Neural cell (in vitro differentiated cells): ENCODE measurements around the gene PEG3. TPM values are rescaled to one million over a fixed set of nuclear protein-coding genes. Genes with fewer than 3 reads are reported as not detected.

ENCODE experiments used
- H2AFZ ChIP-seq: fragments of 200-600, 300-800 bp; sonication (generic), shearing (Covaris generic); 2 replicates; pipeline ENCODE4 v1.6.0; 2014; ENCODE audit warnings: low read depth, mild to moderate bottlenecking, antibody characterized with exemption, low read length, moderate library complexity
- H3F3A ChIP-seq: fragments of 200-600 bp; shearing (Covaris generic); 2 replicates; pipeline ENCODE4 v1.6.1; 2016; ENCODE audit warnings: mild to moderate bottlenecking, moderate library complexity, mixed read lengths, antibody characterized with exemption, low read length; ENCODE audit not compliant: insufficient read depth, poor library complexity, severe bottlenecking
- H3K27ac ChIP-seq: fragments of 200-600, 300-800 bp; sonication (generic), shearing (Covaris generic); 2 replicates; pipeline ENCODE4 v1.5.1; 2014; ENCODE audit warnings: mild to moderate bottlenecking, low read length, moderate library complexity
- H3K27me3 ChIP-seq: fragments of 300-800, 200-600 bp; sonication (generic), shearing (Covaris generic); 2 replicates; pipeline ENCODE4 v1.6.0; 2014; ENCODE audit warnings: mild to moderate bottlenecking, low read depth, low read length, moderate library complexity; ENCODE audit not compliant: insufficient read depth
- H3K36me3 ChIP-seq: fragments of 300-800, 200-600 bp; sonication (generic), shearing (Covaris generic); 2 replicates; pipeline ENCODE4 v1.5.1; 2014; ENCODE audit warnings: mild to moderate bottlenecking, antibody characterized with exemption, low read length, moderate library complexity; ENCODE audit not compliant: insufficient read depth
- H3K4me2 ChIP-seq: fragments of 300-800, 200-600 bp; sonication (generic), shearing (Covaris generic); 2 replicates; pipeline ENCODE4 v1.6.0; 2014; ENCODE audit warnings: mild to moderate bottlenecking, low read length
- H3K4me3 ChIP-seq: fragments of 300-800, 200-600 bp; sonication (generic), shearing (Covaris generic); 2 replicates; pipeline ENCODE4 v1.5.1; 2014; ENCODE audit warnings: mild to moderate bottlenecking, low read length, moderate library complexity
- H3K79me2 ChIP-seq: fragments of 200-600 bp; shearing (Covaris generic); replicated peaks from 2 replicates; pipeline ENCODE4 v1.6.0; 2014; ENCODE audit warnings: mild to moderate bottlenecking, low read length, moderate library complexity; ENCODE audit not compliant: insufficient read depth
- H3K9ac ChIP-seq: fragments of 300-800, 200-600 bp; sonication (generic), shearing (Covaris generic); 2 replicates; pipeline ENCODE4 v1.6.1; 2016; ENCODE audit warnings: mild to moderate bottlenecking, low read length, mixed read lengths
- H3K9me2 ChIP-seq: fragments of 200-600 bp; shearing (Covaris generic); 2 replicates; pipeline ENCODE4 v1.6.1; 2016; ENCODE audit warnings: mild to moderate bottlenecking, low read length, mixed read lengths; ENCODE audit not compliant: insufficient read depth
- H3K9me3 ChIP-seq: fragments of 200-600, 300-800 bp; sonication (generic), shearing (Covaris generic); 2 replicates; pipeline ENCODE4 v1.6.1; 2016; ENCODE audit warnings: mild to moderate bottlenecking, mixed run types, low read length, moderate library complexity, mixed read lengths
- H4K20me1 ChIP-seq: fragments of 200-600 bp; shearing (Covaris generic); 2 replicates; pipeline ENCODE4 v1.6.1; 2016; ENCODE audit warnings: mild to moderate bottlenecking, mixed run types; ENCODE audit not compliant: insufficient read depth
- EP300 ChIP-seq: fragments of 450-650 bp; conservative IDR thresholded peaks from 2 replicates; pipeline ENCODE4 v1.6.1; 2014; ENCODE audit warnings: antibody characterized with exemption, mild to moderate bottlenecking, moderate library complexity; ENCODE audit not compliant: poor library complexity, severe bottlenecking
- EZH2 ChIP-seq: fragments of 200-600, 300-800 bp; shearing (Covaris generic), sonication (generic); IDR thresholded peaks from 2 replicates; pipeline ENCODE4 v1.6.1; 2014; ENCODE audit warnings: antibody characterized with exemption, low read length, borderline replicate concordance, mild to moderate bottlenecking; ENCODE audit not compliant: insufficient read depth, poor library complexity, severe bottlenecking
- MXI1 ChIP-seq: fragments of 450-650 bp; conservative IDR thresholded peaks from 2 replicates; pipeline ENCODE4 v1.6.1; 2014; ENCODE audit warnings: antibody characterized with exemption, mild to moderate bottlenecking; ENCODE audit not compliant: poor library complexity, severe bottlenecking
- POLR2AphosphoS5 ChIP-seq: IDR thresholded peaks from 2 replicates; pipeline ENCODE4 v1.6.1; 2012
- RAD21 ChIP-seq: fragments of 450-650 bp; conservative IDR thresholded peaks from 2 replicates; pipeline ENCODE4 v1.6.1; 2014; ENCODE audit warnings: antibody characterized with exemption, mild to moderate bottlenecking, moderate library complexity
- SMC3 ChIP-seq: fragments of 450-650 bp; conservative IDR thresholded peaks from 2 replicates; pipeline ENCODE4 v1.6.1; 2014; ENCODE audit warnings: antibody characterized with exemption, mild to moderate bottlenecking, moderate library complexity; ENCODE audit not compliant: poor library complexity
- TAF1 ChIP-seq: IDR thresholded peaks from 2 replicates; pipeline ENCODE4 v1.6.1; 2012; ENCODE audit warnings: low read depth
- polyA plus RNA-seq: library from polyadenylated mRNA; depleted of rRNA; stranded (reverse); fragments of >200 nt; gene quantifications from 2 replicates; pipeline ENCODE4 v1.2.3, GENCODE V29; 2014
- TF ChIP-seq, protein P1 (sequence below): IDR thresholded peaks from 2 replicates; pipeline ENCODE4 v1.6.1; 2012; ENCODE audit warnings: borderline replicate concordance
- TF ChIP-seq, protein P2 (sequence below): fragments of 450-650 bp; IDR thresholded peaks from 2 replicates; pipeline ENCODE4 v1.5.1; 2014; ENCODE audit warnings: antibody characterized with exemption, mild to moderate bottlenecking, moderate library complexity; ENCODE audit not compliant: poor library complexity, severe bottlenecking

PEG3 gene
- polyA plus RNA-seq, 1 donor from 2014 or later = 0.06 TPM

DNA sequence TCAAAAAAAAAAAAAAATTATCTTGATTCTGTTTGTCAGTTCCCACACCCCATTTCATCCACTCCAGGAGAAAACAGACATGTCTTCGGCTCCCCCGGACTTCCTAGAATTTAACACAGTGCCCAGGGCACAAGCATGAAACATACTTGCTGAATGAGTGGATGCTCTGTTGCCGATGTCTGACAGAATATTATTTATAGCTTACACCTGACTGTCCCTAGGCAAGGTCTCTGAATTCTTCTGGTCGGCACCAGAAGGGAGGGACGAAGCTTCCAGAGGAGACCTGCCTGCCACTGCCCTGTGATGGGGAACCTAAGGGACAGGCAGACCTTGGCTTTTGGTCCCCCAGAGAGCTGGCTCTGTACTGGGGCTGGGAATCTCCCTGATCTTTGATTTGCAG, 43.9 kb upstream of the PEG3 start:
- Histone ChIP-seq H3K9ac (no peak overlapping the region), H3K4me3 (no peak overlapping the region), H3K9me2 (no peaks in the 10 kb centered on the region), H3K9me3 (peaks cover 15% of the 10 kb centered on the region), H3K27me3 (no peaks in the 10 kb centered on the region), H3F3A (no peaks in the 10 kb centered on the region), H4K20me1 (no peaks in the 10 kb centered on the region), H3K79me2 (no peaks in the 10 kb centered on the region), H2AFZ (no peak overlapping the region), H3K4me2 (no peak overlapping the region), H3K36me3 (no peaks in the 10 kb centered on the region), H3K27ac (no peak overlapping the region)
- TF ChIP-seq EZH2 (no peak), MXI1 (no peak), TAF1 (no peak), RAD21 (no peak), POLR2AphosphoS5 (no peak), EP300 (no peak), SMC3 (no peak)
- TF ChIP-seq, protein P1, sequence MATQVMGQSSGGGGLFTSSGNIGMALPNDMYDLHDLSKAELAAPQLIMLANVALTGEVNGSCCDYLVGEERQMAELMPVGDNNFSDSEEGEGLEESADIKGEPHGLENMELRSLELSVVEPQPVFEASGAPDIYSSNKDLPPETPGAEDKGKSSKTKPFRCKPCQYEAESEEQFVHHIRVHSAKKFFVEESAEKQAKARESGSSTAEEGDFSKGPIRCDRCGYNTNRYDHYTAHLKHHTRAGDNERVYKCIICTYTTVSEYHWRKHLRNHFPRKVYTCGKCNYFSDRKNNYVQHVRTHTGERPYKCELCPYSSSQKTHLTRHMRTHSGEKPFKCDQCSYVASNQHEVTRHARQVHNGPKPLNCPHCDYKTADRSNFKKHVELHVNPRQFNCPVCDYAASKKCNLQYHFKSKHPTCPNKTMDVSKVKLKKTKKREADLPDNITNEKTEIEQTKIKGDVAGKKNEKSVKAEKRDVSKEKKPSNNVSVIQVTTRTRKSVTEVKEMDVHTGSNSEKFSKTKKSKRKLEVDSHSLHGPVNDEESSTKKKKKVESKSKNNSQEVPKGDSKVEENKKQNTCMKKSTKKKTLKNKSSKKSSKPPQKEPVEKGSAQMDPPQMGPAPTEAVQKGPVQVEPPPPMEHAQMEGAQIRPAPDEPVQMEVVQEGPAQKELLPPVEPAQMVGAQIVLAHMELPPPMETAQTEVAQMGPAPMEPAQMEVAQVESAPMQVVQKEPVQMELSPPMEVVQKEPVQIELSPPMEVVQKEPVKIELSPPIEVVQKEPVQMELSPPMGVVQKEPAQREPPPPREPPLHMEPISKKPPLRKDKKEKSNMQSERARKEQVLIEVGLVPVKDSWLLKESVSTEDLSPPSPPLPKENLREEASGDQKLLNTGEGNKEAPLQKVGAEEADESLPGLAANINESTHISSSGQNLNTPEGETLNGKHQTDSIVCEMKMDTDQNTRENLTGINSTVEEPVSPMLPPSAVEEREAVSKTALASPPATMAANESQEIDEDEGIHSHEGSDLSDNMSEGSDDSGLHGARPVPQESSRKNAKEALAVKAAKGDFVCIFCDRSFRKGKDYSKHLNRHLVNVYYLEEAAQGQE = no peak
- TF ChIP-seq, protein P2, sequence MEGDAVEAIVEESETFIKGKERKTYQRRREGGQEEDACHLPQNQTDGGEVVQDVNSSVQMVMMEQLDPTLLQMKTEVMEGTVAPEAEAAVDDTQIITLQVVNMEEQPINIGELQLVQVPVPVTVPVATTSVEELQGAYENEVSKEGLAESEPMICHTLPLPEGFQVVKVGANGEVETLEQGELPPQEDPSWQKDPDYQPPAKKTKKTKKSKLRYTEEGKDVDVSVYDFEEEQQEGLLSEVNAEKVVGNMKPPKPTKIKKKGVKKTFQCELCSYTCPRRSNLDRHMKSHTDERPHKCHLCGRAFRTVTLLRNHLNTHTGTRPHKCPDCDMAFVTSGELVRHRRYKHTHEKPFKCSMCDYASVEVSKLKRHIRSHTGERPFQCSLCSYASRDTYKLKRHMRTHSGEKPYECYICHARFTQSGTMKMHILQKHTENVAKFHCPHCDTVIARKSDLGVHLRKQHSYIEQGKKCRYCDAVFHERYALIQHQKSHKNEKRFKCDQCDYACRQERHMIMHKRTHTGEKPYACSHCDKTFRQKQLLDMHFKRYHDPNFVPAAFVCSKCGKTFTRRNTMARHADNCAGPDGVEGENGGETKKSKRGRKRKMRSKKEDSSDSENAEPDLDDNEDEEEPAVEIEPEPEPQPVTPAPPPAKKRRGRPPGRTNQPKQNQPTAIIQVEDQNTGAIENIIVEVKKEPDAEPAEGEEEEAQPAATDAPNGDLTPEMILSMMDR = no peak

DNA sequence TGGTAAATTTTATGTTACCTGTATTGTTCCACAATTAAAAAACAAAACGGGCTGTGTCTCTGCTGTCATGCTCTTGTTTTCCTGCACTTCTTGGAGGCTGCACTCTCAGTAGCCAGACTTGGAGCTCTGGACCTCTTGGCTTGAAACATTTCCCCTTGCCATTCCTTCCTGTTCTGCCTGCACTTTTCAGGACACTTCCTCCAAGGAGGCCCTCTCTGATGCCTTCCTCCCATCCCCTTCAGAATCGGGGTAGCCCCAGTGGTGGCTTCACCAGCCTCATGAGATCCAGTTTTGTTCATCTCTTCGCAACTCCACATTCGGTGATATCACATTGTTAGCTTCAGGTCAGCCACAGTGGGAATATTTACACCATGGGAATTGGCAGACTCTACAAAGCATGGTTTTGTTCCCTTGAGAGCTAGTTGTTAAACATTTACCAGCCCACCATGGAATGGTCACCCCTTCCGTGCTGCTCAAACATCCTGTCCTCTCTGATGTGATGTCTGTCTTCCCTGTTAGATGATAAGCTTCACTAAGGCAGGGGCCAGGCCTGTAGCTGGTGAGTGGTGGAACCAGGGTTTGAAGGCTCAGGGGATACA, 40.2 kb upstream of the PEG3 start:
- H3K27ac ChIP-seq = no peak overlapping the region
- TF ChIP-seq, protein P1 = no peak
- TF ChIP-seq MXI1 = no peak
- no peak for TF ChIP-seq RAD21
- TF ChIP-seq TAF1 = no peak
- no peak for TF ChIP-seq POLR2AphosphoS5
- no peak for TF ChIP-seq EP300
- TF ChIP-seq, protein P2 = no peak
- TF ChIP-seq SMC3 = no peak
- no peak for TF ChIP-seq EZH2
- H3K4me3 ChIP-seq = no peak overlapping the region
- H3K36me3 ChIP-seq = no peaks in the 10 kb centered on the region
- no peaks in the 10 kb centered on the region for H3K27me3 ChIP-seq
- H3K9me3 ChIP-seq = peaks cover 15% of the 10 kb centered on the region
- H3F3A ChIP-seq = no peaks in the 10 kb centered on the region
- no peak overlapping the region for H2AFZ ChIP-seq
- H3K9me2 ChIP-seq = no peaks in the 10 kb centered on the region
- H3K9ac ChIP-seq = no peak overlapping the region
- no peaks in the 10 kb centered on the region for H3K79me2 ChIP-seq
- H4K20me1 ChIP-seq = no peaks in the 10 kb centered on the region
- H3K4me2 ChIP-seq = no peak overlapping the region
